ENCODE data around the gene TSHZ2.

GRCh38 chr20:53013847-53014246 is 41.7 kb downstream of the TSHZ2 start:
- TF ChIP-seq, protein P1, sequence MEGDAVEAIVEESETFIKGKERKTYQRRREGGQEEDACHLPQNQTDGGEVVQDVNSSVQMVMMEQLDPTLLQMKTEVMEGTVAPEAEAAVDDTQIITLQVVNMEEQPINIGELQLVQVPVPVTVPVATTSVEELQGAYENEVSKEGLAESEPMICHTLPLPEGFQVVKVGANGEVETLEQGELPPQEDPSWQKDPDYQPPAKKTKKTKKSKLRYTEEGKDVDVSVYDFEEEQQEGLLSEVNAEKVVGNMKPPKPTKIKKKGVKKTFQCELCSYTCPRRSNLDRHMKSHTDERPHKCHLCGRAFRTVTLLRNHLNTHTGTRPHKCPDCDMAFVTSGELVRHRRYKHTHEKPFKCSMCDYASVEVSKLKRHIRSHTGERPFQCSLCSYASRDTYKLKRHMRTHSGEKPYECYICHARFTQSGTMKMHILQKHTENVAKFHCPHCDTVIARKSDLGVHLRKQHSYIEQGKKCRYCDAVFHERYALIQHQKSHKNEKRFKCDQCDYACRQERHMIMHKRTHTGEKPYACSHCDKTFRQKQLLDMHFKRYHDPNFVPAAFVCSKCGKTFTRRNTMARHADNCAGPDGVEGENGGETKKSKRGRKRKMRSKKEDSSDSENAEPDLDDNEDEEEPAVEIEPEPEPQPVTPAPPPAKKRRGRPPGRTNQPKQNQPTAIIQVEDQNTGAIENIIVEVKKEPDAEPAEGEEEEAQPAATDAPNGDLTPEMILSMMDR (IDR thresholded peaks at IDR 0.05), result no peak
- TF ChIP-seq POLR2A (IDR thresholded peaks at IDR 0.05; ENCODE audit: low read depth), result no peak

Data from esophagus muscularis mucosa (tissue), 3 donors.